ENCODE data around the gene NR1H4. TPM values are rescaled to one million over a fixed set of nuclear protein-coding genes. Genes with fewer than 3 reads are reported as not detected.

Gene NR1H4
- total RNA-seq, 2 donors from 2014 or later, result 2.2 to 20.5 TPM

DNA sequence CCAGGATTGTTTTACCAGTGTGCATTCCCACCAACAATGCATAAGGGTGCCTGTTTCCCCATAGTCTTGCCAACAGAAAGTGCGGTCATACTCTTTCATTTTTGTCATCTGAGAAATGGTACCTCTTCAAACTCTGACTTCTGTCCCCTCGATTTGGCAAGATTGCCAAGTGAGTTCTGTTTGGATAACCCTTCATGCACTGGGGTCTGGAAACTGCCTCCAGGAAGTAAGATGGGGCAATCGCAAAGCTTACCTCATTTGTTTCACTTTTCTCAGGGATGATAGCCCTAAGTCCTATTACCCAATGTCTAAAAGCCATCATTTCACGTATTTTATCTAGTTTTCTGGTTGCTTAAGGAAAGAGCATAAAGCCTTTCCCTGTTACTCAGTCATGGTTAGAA is 28.6 kb upstream of the NR1H4 start:
- no peaks in the 10 kb centered on the region for H3K36me3 ChIP-seq
- TF ChIP-seq, protein P1, sequence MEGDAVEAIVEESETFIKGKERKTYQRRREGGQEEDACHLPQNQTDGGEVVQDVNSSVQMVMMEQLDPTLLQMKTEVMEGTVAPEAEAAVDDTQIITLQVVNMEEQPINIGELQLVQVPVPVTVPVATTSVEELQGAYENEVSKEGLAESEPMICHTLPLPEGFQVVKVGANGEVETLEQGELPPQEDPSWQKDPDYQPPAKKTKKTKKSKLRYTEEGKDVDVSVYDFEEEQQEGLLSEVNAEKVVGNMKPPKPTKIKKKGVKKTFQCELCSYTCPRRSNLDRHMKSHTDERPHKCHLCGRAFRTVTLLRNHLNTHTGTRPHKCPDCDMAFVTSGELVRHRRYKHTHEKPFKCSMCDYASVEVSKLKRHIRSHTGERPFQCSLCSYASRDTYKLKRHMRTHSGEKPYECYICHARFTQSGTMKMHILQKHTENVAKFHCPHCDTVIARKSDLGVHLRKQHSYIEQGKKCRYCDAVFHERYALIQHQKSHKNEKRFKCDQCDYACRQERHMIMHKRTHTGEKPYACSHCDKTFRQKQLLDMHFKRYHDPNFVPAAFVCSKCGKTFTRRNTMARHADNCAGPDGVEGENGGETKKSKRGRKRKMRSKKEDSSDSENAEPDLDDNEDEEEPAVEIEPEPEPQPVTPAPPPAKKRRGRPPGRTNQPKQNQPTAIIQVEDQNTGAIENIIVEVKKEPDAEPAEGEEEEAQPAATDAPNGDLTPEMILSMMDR (IDR thresholded peaks at IDR 0.05), result no peak
- no peak for DNase-seq
- H3K4me3 ChIP-seq, result no peak overlapping the region
- intact Hi-C loops (cut with DNase I), result no loop called here
- H3K9ac ChIP-seq (ENCODE audit: low read depth in 2 of 2, low read length in 2 of 2), result no peak overlapping the region
- no peaks in the 10 kb centered on the region for H3K4me1 ChIP-seq
- no peaks in the 10 kb centered on the region for H3K27me3 ChIP-seq
- no peak overlapping the region for H3K27ac ChIP-seq
- H3K9me3 ChIP-seq, result no peaks in the 10 kb centered on the region

DNA sequence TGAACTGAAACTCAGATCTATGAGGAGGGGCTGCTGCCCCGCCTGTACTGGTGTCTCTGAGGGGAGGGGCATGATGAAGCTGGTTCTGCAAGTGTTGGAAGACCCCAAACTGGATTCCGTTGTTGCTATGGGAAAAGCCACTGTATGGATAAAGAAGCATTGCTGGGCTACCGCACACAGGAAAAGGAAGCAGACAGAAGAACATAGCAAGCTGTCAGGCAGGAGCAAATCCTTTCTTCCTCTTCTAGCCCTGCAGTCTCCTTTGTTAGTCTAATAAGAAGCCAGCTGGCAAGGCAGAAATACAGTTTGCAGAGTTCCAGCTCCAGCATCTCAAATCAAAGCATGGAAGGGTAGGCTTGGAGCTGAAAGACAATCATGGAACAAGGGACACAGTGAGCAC is 26.3 kb upstream of the NR1H4 start:
- Histone ChIP-seq H3K9ac (ENCODE audit: low read depth in 2 of 2, low read length in 2 of 2) (no peak overlapping the region), H3K4me1 (no peaks in the 10 kb centered on the region), H3K27ac (no peak overlapping the region), H3K27me3 (no peaks in the 10 kb centered on the region), H3K9me3 (no peaks in the 10 kb centered on the region), H3K36me3 (no peaks in the 10 kb centered on the region), H3K4me3 (no peak overlapping the region)
- TF ChIP-seq, protein P1 (IDR thresholded peaks at IDR 0.05), result no peak
- DNase-seq, result no peak
- intact Hi-C loops (cut with DNase I), result no loop called here

DNA sequence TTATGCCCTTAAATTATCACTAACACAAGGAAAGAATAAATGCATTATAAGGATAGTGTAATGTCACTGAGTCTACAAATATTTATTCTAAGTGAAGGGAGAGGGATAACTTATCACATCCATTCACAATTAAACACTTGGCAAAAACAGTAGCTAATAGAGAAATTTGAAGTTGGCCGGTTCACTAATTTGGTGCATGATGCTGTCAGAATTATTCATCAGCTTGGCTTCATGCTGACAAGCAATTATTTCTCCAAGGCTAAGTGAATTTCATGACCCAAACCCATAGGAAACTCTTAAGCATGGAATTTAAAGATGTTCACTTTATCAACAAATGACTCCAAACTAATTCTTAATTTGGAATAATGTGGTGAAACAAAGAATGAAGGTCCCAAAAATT is 25.0 kb upstream of the NR1H4 start:
- H3K4me3 ChIP-seq, result no peak overlapping the region
- no peak overlapping the region for H3K9ac ChIP-seq (ENCODE audit: low read depth in 2 of 2, low read length in 2 of 2)
- H3K27ac ChIP-seq, result no peak overlapping the region
- no peak for DNase-seq
- no peaks in the 10 kb centered on the region for H3K36me3 ChIP-seq
- TF ChIP-seq, protein P1 (IDR thresholded peaks at IDR 0.05), result no peak
- intact Hi-C loops (cut with DNase I), result no loop called here
- H3K27me3 ChIP-seq, result no peaks in the 10 kb centered on the region
- H3K9me3 ChIP-seq, result no peaks in the 10 kb centered on the region
- no peaks in the 10 kb centered on the region for H3K4me1 ChIP-seq

DNA sequence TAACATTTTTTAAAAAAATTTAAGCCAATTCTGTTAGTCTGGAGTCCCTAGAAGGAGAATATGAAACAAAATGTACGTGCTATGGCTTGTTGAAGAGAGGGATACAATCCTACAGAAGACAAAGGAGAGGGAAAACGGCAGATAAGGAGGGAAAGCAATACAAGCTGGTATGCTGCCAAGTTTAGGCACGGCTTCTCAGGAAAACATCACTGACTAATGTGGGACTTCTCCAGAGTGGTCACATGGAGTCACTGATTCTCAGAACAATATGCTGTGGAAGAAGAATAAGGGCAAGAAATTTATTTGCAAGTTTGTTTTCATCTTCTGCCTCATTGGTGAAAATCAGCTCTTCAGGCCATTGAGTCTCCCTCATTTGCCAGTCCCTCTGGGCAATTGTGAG is 22.9 kb upstream of the NR1H4 start:
- intact Hi-C loops (cut with DNase I), result no loop called here
- Histone ChIP-seq H3K27me3 (no peaks in the 10 kb centered on the region), H3K4me3 (no peak overlapping the region), H3K4me1 (no peaks in the 10 kb centered on the region), H3K36me3 (no peaks in the 10 kb centered on the region), H3K27ac (no peak overlapping the region), H3K9ac (ENCODE audit: low read depth in 2 of 2, low read length in 2 of 2) (no peak overlapping the region), H3K9me3 (no peaks in the 10 kb centered on the region)
- no peak for DNase-seq
- TF ChIP-seq, protein P1 (IDR thresholded peaks at IDR 0.05), result no peak

DNA sequence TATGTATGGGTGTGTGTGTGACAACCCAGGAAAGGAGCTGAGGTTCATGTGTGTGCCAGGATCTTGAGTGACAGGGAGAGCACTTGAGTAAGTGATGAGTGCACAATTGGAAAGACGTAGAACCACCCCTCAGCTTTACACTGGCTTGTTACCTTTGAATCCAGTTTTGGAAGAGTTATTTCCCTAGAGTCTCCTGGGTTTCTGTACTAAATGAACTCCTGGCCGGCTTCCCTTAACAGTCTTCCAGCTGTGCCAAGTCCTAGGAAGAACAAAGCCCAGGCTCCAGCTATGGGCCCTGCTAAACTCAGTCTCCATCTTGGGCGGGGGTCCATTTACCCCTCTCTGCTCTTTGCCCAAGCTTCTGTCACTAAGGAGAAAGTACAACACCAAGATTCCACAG is 19.7 kb upstream of the NR1H4 start:
- Histone ChIP-seq H3K4me1 (no peaks in the 10 kb centered on the region), H3K27ac (no peak overlapping the region), H3K4me3 (no peak overlapping the region), H3K27me3 (no peaks in the 10 kb centered on the region), H3K9me3 (no peaks in the 10 kb centered on the region), H3K36me3 (no peaks in the 10 kb centered on the region), H3K9ac (ENCODE audit: low read depth in 2 of 2, low read length in 2 of 2) (no peak overlapping the region)
- no peak for DNase-seq
- intact Hi-C loops (cut with DNase I), result no loop called here
- TF ChIP-seq, protein P1 (IDR thresholded peaks at IDR 0.05), result no peak

- Histone ChIP-seq H3K36me3 (no peaks in the 10 kb centered on the region), H3K9ac (ENCODE audit: low read depth in 2 of 2, low read length in 2 of 2) (no peak overlapping the region), H3K9me3 (no peaks in the 10 kb centered on the region), H3K4me1 (no peaks in the 10 kb centered on the region), H3K27ac (no peak overlapping the region), H3K4me3 (no peak overlapping the region), H3K27me3 (no peaks in the 10 kb centered on the region)
- TF ChIP-seq, protein P1 (IDR thresholded peaks at IDR 0.05), result no peak
- intact Hi-C loops (cut with DNase I), result no loop called here
- no peak for DNase-seq
These were observed 17.8 kb upstream of the NR1H4 start for GRCh38 chr12:100455896-100456295.

Data from colonic mucosa (tissue), 4 donors.